GM18951 (cell line): ENCODE data around the gene INPP5K.
"Not testable (repeated sequence)": the region's sequence is repeated elsewhere in the genome, so short reads cannot be mapped to it uniquely, and the experiment has no call there.

ENCODE experiments used
- POLR2A ChIP-seq: IDR thresholded peaks from 4 replicates; pipeline ENCODE4 v1.6.1; 2011; ENCODE audit warnings: mild to moderate bottlenecking; ENCODE audit not compliant: insufficient read length, insufficient read depth; ENCODE audit errors: extremely low read depth
- in situ Hi-C: fragments of 300-500 bp; cut with MboI; formaldehyde crosslinking; loops from one replicate; pipeline ENCODE4 v1.12.0; 2022; ENCODE audit warnings: low sequenced_read_pairs, mixed read lengths, inconsistent platforms; ENCODE audit not compliant: unreplicated experiment

The INPP5K gene

GRCh38 chr17:1516388-1517161 lies at the start of gene INPP5K:
Gene INPP5K (minus strand): TSS chr17:1516612. CDS start chr17:1516499, 113 bp downstream.
- peak; percentile 92 for TF ChIP-seq POLR2A
- in situ Hi-C loops = loop anchor here (10.0 to 25.0 kb wide), 2 partner anchors 154 to 262 kb away; no protein-coding TSS in a partner anchor

DNA sequence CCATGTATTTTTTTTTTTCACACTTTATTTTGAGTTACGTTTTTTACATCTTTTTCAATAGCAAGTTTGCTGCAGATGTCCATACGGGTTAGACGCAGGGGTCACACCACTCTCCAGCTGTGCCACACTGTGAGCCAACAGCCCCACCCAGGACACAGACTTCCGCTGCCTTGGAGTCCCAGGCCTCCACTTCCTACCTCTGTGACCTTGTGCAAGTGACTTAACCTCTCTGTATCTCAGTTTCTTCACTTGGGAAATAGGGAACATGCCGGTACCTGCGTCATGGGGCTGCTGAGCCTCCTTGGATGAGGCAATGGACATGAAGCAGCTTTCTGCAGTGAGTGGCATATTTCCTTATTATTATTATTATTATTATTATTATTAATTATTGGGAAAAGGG lies 49.5 kb upstream of the INPP5K start:
- TF ChIP-seq POLR2A = no peak
- in situ Hi-C loops = no loop called here

- in situ Hi-C loops = no loop called here
- no peak for TF ChIP-seq POLR2A
Observed at GRCh38 chr17:1563786-1564613, 47.6 kb upstream of the INPP5K start.

DNA sequence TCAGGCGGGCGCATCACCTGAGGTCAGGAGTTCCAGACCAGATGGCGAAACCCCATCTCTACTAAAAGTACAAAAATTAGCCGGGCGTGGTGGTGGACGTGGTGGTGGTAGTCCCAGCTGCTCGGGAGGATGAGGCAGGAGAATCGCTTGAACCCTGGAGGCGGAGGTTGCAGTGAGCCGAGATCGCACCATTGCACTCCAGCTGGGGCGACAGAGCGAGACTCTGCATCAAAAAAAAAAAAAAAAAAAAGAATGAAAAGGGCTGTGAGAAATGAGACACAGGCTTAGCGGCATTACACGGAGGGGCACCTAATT lies 47.0 kb upstream of the INPP5K start:
- in situ Hi-C loops = not testable (repeated sequence)

- no peak for TF ChIP-seq POLR2A
- in situ Hi-C loops = no loop called here
Observed at GRCh38 chr17:1562176-1562643, 45.8 kb upstream of the INPP5K start.

DNA sequence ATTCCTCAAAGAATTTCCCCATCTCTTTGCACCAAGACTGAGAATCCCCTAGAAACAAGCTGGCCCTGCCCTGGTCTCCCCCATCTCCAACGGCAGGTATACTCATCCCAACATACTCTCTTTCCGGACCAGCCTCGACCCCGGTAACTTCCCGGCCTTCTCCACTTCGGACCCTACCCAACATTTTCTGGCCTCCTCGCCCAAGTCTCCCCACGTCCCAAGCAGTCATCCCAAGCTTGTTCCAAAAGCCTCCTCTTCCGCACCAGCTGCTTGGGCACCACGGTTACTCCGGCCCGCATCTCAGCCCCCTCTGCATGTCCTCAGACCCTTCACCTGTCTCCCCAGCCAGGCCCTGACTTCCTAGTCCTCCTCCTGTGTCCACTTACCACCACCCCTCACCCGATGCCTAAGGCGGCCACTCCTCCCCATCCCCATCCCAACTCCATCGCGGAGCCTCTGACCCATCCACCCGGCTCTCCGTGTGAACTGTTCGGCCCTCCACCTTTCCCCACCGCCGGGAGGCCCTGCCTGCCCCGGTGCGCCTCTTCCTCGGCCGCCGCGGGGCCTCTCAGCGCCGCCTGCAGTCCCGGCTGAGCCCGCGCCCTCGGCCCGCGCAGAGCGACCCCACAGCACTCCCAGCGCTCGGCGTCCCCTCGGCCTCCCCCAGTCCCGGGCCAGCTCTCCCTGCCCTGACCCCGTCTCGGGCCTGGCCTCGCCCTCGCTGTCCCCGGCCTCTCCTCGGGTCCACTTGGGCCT lies 45.2 kb upstream of the INPP5K start:
- in situ Hi-C loops = no loop called here
- no peak for TF ChIP-seq POLR2A

- no peak for TF ChIP-seq POLR2A
- in situ Hi-C loops = no loop called here
Observed at GRCh38 chr17:1560858-1561355, 44.5 kb upstream of the INPP5K start.

- in situ Hi-C loops = no loop called here
Observed at GRCh38 chr17:1560101-1560857, 43.9 kb upstream of the INPP5K start.

DNA sequence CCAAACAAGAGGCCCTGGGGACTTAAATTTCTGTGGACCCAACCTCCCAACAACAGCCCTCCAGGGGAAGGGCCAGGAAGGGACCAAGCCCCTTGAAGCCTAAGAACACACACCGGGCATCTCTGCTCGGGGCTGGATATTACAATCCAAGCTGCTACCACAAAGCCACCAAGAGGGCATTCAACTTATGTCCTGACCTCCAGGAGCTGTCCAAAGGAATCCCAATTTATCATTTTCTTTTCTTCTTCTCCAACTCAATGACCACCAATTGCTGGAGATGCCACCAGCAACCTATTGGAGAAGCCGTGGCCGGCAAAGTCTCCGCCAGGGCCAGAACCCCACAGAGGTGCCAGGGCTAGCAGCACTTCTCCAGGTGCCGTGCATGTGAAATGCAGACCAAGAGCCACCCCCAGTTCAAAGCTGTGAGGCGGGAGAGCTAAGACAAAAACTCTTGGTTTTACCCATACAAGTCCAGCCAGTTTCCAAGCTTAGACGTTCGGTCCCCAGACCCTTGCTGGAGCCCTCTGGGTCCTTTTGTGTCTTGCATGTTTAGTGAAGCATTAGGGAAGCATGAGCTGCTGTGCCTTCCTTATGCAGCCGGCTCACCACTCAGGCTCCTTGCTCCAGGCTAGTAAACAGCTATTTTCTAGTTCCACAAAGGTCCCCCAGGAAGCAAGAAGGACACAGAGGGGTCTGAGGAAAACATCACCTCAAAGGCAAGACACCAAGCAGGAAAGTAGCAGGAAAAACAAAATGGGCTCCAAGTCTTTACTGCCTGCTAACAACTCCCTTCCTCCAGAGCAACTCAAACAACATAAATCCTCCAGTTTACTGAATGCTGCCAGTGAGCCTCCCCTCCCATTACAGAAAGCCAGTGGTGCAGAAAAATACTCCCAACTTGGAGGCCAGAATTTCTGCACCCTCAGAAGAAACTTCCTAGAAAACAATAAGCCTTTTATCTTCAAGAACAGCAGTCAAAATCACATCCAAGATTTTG lies 42.9 kb upstream of the INPP5K start:
- no peak for TF ChIP-seq POLR2A
- in situ Hi-C loops = no loop called here

More at GRCh38 chr17:1560101-1560857, 43.9 kb upstream of the INPP5K start:
- no peak for TF ChIP-seq POLR2A

GRCh38 chr17:1558401-1558800 lies 42.0 kb upstream of the INPP5K start:
- no peak for TF ChIP-seq POLR2A
- in situ Hi-C loops = no loop called here

DNA sequence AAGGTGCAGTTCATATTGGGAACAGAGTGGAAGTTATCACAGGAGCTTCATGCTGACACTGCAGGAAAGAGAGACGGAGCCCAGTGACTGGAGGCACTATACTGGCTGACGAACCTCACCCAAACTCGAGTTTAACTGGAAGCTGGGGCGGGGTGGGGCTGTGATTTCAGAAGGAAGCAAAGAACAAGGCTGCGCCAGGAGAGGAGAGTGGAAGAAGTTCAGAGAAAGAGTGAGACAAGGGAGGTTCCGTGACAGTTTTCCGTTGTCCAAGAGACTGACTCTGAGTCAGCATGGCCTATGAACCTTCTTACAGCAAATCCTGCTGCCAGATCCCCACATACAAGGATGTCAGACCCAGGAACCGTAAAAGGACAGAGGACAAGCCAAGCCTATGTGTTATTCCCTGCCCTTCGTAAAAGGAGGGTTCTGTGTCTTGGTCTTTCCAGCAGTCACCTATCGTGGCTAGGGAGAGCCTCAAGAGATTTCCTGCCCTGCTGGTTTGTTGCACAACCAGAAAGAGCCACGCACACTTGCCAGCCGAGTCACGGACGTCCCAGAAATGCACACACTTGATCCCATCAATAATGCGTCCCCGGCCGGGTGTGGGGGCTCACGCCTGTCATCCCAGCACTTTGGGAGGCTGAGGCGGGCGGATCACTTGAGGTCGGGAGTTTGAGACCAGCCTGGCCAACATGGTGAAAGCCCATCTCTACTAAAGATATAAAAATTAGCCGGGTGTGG lies 41.1 kb upstream of the INPP5K start:
- in situ Hi-C loops = no loop called here
- TF ChIP-seq POLR2A = no peak
